ENCODE data around the gene NRXN2.

GRCh38 chr11:64558065-64558745 is 164.8 kb downstream of the NRXN2 start:
- TF ChIP-seq CTCF (IDR thresholded peaks at IDR 0.05; ENCODE audit: low read depth, low read length, poor library complexity, severe bottlenecking) = no peak
- TF ChIP-seq EZH2phosphoT487 (IDR thresholded peaks at IDR 0.05; ENCODE audit: borderline replicate concordance, low read length) = no peak
